Esophagus muscularis mucosa (tissue), 4 donors: ENCODE results near the gene USP35. TPM values are rescaled to one million over a fixed set of nuclear protein-coding genes. Genes with fewer than 3 reads are reported as not detected.
A peak's percentile ranks its signal among the peaks of the same experiment; 100 is the strongest.

Source experiments
- DNase-seq: peaks from one replicate; pipeline ENCODE4 v3.0.0-alpha.2; 2017; ENCODE audit errors: extremely low spot score
- H3K27ac ChIP-seq, 4 donors: fragments of 200-600 bp; sonication (generic); replicated peaks in 1 of 4; 1 replicate in 3 of 4; 2 replicates in 1 of 4; pipeline ENCODE4 v1.5.1; 2016 to 2019; ENCODE audit warnings: mild to moderate bottlenecking in 1 of 4
- H3K27me3 ChIP-seq, 4 donors: fragments of 200-600 bp; sonication (generic); one replicate each; pipeline versions ENCODE4 v1.5.1 to v1.6.0; 2016 to 2019
- H3K36me3 ChIP-seq, 4 donors: fragments of 200-600 bp; sonication (generic); one replicate each; pipeline ENCODE4 v1.5.1; 2016 to 2019
- H3K4me1 ChIP-seq, 4 donors: fragments of 200-600 bp; sonication (generic); one replicate each; pipeline ENCODE4 v1.5.1; 2016 to 2019
- H3K4me3 ChIP-seq, 4 donors: fragments of 200-600 bp; sonication (generic); 1 replicate in 2 of 4; 2 replicates in 2 of 4; pipeline ENCODE4 v1.5.1; 2016 to 2019; ENCODE audit warnings: mild to moderate bottlenecking in 4 of 4, moderate library complexity in 1 of 4
- H3K9me3 ChIP-seq, 4 donors: fragments of 200-600 bp; sonication (generic); 1 replicate in 3 of 4; 2 replicates in 1 of 4; pipeline ENCODE4 v1.5.1; 2016 to 2019
- CTCF ChIP-seq, 3 experiments: fragments of 200-600 bp in 2 of 3; fragments of 450-650 bp in 1 of 3; sonication (generic) in 2 of 3; IDR thresholded peaks; one replicate each; pipeline ENCODE4 v1.5.1; 2017 to 2019; ENCODE audit warnings: antibody characterized with exemption in 3 of 3, mild to moderate bottlenecking in 2 of 3, moderate library complexity in 1 of 3
- EP300 ChIP-seq: sonication (generic); formaldehyde crosslinking; IDR thresholded peaks from one replicate; pipeline ENCODE4 v1.6.1; 2017; ENCODE audit warnings: antibody characterized with exemption
- POLR2A ChIP-seq: fragments of 450-650 bp; IDR thresholded peaks from one replicate; pipeline ENCODE4 v1.6.1; 2017; ENCODE audit warnings: antibody characterized with exemption, moderate library complexity, mild to moderate bottlenecking, low read depth
- POLR2AphosphoS5 ChIP-seq, 2 donors: sonication (generic); formaldehyde crosslinking; IDR thresholded peaks; one replicate each; pipeline ENCODE4 v1.6.1; 2017; ENCODE audit warnings: antibody characterized with exemption in 2 of 2
- WGBS: methylation state at CpG from one replicate; pipeline ENCODE4 v1.1.5; 2018; 5-methylcytosine and 5-hydroxymethylcytosine counted together
- intact Hi-C: fragments of 100-400 bp; cut with DNase I; formaldehyde crosslinking; loops from one replicate; pipeline ENCODE4 v1.15.1; 2023
- total RNA-seq, 4 donors: library from RNA; depleted of rRNA; stranded (reverse); fragments of >200 nt; gene quantifications; one replicate each; pipeline versions ENCODE4 v1.1.0 to v1.2.1, GENCODE V29; 2016

The USP35 gene
- total RNA-seq, 4 donors from 2014 or later = 5.8 to 15.4 (median 11.3) TPM

- H3K27me3 ChIP-seq = no peaks in the 10 kb centered on the region
- H3K27ac ChIP-seq = peak overlapping the region; percentile 14 to 50 (median 49)
- 18% methylated on average over 5 of the region's 5 CpGs for WGBS
- no peak overlapping the region for H3K4me3 ChIP-seq
- TF ChIP-seq EP300 (no peak), POLR2AphosphoS5 (IDR thresholded peaks at IDR 0.05) (peak; percentile 57 to 65)
- H3K9me3 ChIP-seq = no peaks in the 10 kb centered on the region
- H3K36me3 ChIP-seq = no peaks in the 10 kb centered on the region
- peaks cover 9 to 63% (median 41%) of the 10 kb centered on the region in 4 donors for H3K4me1 ChIP-seq
- DNase-seq = no peak
- intact Hi-C loops = no loop called here
These were observed 26.8 kb upstream of the USP35 start for GRCh38 chr11:78161962-78162371.

GRCh38 chr11:78163828-78164227 is 24.9 kb upstream of the USP35 start:
- 72% methylated on average over 2 of the region's 2 CpGs for WGBS
- intact Hi-C loops = no loop called here
- no peaks in the 10 kb centered on the region for H3K9me3 ChIP-seq
- H3K4me3 ChIP-seq = no peak overlapping the region
- H3K27me3 ChIP-seq = no peaks in the 10 kb centered on the region
- no peak overlapping the region for H3K27ac ChIP-seq
- DNase-seq = no peak
- peaks cover 25 to 75% (median 57%) of the 10 kb centered on the region in 4 donors for H3K4me1 ChIP-seq
- H3K36me3 ChIP-seq = no peaks in the 10 kb centered on the region
- no peak for TF ChIP-seq EP300
- TF ChIP-seq CTCF (IDR thresholded peaks at IDR 0.05) = no peak
- TF ChIP-seq POLR2AphosphoS5 (IDR thresholded peaks at IDR 0.05) = no peak
- TF ChIP-seq POLR2A = no peak

GRCh38 chr11:78164471-78164870 is 24.2 kb upstream of the USP35 start:
- H3K27ac ChIP-seq = no peak overlapping the region
- H3K9me3 ChIP-seq = no peaks in the 10 kb centered on the region
- no peak overlapping the region for H3K4me3 ChIP-seq
- H3K4me1 ChIP-seq = peaks cover 30 to 75% (median 60%) of the 10 kb centered on the region in 4 donors
- H3K36me3 ChIP-seq = no peaks in the 10 kb centered on the region
- WGBS = 83% methylated on average over 2 of the region's 2 CpGs
- TF ChIP-seq POLR2AphosphoS5 (IDR thresholded peaks at IDR 0.05) (no peak), CTCF (IDR thresholded peaks at IDR 0.05) (no peak), POLR2A (no peak), EP300 (no peak)
- intact Hi-C loops = no loop called here
- DNase-seq = no peak
- H3K27me3 ChIP-seq = no peaks in the 10 kb centered on the region

GRCh38 chr11:78166855-78167469 is 21.8 kb upstream of the USP35 start:
- WGBS = 79% methylated on average over 6 of the region's 6 CpGs
- TF ChIP-seq CTCF (IDR thresholded peaks at IDR 0.05) (no peak), POLR2AphosphoS5 (IDR thresholded peaks at IDR 0.05) (peak in 1 of 2 donors; percentile 11)
- Histone ChIP-seq H3K9me3 (no peaks in the 10 kb centered on the region), H3K4me1 (peaks cover 36 to 77% (median 61%) of the 10 kb centered on the region in 4 donors), H3K4me3 (no peak overlapping the region), H3K36me3 (peaks cover 0 to 5% (median 4%) of the 10 kb centered on the region in 4 donors), H3K27ac (peak overlapping the region in 2 of 4 donors; percentile 23 to 26), H3K27me3 (no peaks in the 10 kb centered on the region)
- intact Hi-C loops = no loop called here
- DNase-seq = no peak

GRCh38 chr11:78168539-78169477 is 19.9 kb upstream of the USP35 start:
- peak overlapping the region; percentile 70 to 79 (median 76) for H3K27ac ChIP-seq

More at GRCh38 chr11:78168539-78169477, 19.9 kb upstream of the USP35 start:
- H3K4me1 ChIP-seq = peaks cover 37 to 67% (median 47%) of the 10 kb centered on the region in 4 donors
- no peak for TF ChIP-seq POLR2A
- no peak for TF ChIP-seq CTCF (IDR thresholded peaks at IDR 0.05)
- no peak for TF ChIP-seq EP300
- peak; percentile 63 to 70 for TF ChIP-seq POLR2AphosphoS5 (IDR thresholded peaks at IDR 0.05)
- H3K4me3 ChIP-seq = peak overlapping the region in 1 of 4 donors; percentile 21
- H3K9me3 ChIP-seq = no peaks in the 10 kb centered on the region
- 56% methylated on average over 14 of the region's 17 CpGs for WGBS
- H3K27me3 ChIP-seq = no peaks in the 10 kb centered on the region
- intact Hi-C loops = no loop called here
- peaks cover 6 to 24% (median 14%) of the 10 kb centered on the region in 4 donors for H3K36me3 ChIP-seq
- peak; percentile 93 for DNase-seq
